Measurements from ENCODE around the gene ISCA2.

- TF ChIP-seq CTCF (conservative IDR thresholded peaks at IDR 0.05 in 1 of 2, IDR thresholded peaks at IDR 0.05 in 1 of 2; ENCODE audit: low read depth in 1 of 2, low read length in 2 of 2) (no peak), EZH2 (IDR thresholded peaks at IDR 0.05; ENCODE audit: low read length, missing control alignments) (no peak)
These were observed 12.3 kb downstream of the ISCA2 start for GRCh38 chr14:74505831-74506230.
